HG02759 (cell line): ENCODE results near the gene ATP8A1.

Experiments used
- ATAC-seq: cut with Tn5 transposase; IDR thresholded peaks from one replicate; pipeline ENCODE4 v1.9.1; 2021; ENCODE audit warnings: mild to moderate bottlenecking, moderate library complexity; ENCODE audit not compliant: unreplicated experiment

ATP8A1 gene

DNA sequence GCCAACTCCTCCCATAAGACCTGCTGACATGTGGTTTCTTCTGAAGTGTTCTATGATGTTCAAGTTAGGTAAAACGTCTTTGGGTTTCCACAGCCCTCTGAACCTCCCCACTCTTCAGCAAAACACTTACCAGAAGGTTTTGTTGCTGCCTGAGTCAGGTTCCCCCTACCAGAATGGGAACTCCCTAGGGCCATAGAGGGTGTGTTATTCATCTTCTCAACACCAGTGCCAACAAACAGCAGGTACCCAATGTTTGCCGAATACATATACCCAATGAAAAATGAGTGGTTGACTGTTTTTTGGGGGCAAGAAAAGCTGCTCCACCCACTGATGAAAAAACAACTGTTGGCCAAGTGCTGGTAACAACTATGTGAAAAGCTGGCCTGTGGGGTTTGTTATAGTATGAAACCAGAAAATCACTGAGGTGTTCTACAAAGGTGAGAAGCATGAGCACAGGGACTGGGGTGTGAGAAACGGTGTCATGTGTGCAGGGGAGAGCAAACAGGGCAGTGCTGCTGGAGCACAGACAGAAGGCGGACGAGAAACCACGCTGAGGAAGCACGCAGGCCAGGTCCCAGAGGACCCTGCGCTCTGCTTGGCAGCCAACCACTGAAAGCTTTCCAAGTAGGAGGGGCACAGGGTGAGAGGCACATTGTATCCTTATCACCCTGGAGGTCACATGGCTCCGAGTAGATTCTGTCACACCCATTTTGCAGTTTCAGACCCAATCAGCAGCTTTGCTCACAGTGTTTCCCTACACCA is 28.8 kb downstream of the ATP8A1 start:
- peak; percentile 91 for ATAC-seq

DNA sequence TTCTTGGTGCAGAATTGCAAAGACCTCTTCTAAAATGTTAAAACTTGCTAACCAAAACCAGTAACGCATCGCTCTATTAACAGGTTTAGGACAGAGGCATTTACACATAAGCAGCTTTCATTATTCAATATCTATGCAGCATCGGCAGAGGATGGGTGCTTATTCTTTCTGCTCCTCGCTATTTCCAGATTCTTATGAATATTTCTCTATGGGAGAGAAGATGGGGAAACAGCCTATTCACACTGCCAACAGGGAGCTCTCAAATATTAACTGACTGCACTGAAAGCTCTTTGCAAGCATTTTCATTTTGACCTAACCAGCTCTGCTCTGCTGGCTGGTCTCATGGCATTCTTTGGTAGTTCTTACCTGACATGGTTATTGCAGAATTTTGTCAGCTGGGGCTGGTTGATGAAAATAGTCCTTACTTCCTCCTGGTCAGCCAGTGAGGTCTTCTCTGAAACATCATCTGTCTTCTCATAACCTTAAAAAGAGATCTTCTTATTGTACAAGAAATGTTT is 30.2 kb downstream of the ATP8A1 start:
- ATAC-seq, result no peak

DNA sequence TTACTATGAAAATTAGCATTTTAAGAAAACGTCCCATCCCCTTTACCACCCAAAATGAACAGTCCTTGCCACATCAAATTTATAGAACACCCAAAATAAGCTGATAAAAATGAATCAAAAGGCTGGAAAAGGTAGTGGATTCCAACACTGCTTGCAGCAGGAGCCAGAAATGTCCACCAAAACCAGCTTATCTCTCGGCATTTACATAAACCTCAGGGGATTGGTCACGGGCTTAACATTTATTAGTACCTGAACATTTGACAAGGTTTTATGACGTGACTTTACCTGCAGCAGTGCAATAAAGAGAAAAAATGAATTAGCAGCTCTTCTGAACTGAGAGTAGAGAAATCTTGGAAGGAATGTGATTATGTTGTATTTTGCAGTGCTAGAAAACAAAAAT is 31.6 kb downstream of the ATP8A1 start:
- ATAC-seq, result no peak

DNA sequence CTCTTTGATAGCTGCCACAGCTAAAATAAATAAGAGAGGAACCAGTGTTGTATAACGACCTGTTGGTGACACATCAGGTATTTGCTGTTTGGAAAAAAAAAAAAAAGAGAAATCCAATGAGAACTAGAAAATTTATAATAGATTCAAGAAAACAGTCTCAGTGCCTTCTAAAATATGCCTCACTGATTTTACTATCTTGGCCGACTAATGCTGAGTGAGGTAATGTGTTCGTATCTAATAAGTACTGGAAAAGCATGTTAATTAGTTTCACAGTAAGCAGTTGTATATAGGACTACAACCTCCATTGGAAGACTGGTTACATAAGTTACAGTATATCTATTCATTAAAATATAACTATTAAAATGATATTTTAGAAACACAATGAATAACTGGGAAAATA is 32.4 kb downstream of the ATP8A1 start:
- no peak for ATAC-seq

DNA sequence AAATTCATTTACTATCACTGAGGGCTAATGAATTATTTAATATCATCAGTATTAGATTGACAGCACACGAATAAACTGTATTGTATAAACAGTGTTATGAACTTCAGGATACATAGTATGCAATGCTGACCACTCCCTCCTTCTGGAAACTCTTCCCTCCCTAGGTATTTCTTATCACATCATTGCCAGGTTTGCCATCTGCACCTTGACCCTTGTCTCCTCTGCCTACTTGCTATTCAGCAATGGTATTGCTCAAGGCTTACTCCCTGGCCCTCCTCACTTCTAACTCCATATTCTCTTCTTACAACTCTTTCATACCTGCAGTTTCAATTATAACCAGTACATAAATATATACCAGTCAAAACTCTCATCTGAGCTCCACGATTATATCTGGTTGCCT is 38.9 kb downstream of the ATP8A1 start:
- ATAC-seq, result no peak

DNA sequence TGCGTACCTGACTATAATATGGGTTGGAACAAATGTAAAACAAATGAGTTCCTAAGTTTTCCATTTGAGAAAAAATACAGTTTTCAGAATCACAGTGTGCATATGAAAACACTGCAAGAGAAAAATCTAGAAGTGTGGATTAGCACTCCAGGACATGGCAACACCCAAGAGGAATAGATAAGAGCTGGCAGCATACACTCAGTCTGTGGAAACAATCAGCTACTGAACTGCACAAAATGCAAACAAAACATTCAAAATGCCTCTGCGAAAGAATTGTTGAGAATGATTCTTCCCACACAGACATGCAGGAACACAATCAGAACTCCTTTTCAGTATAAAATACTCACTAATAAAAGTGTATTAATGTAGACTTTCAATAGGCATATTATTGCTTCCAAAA is 39.9 kb downstream of the ATP8A1 start:
- no peak for ATAC-seq

DNA sequence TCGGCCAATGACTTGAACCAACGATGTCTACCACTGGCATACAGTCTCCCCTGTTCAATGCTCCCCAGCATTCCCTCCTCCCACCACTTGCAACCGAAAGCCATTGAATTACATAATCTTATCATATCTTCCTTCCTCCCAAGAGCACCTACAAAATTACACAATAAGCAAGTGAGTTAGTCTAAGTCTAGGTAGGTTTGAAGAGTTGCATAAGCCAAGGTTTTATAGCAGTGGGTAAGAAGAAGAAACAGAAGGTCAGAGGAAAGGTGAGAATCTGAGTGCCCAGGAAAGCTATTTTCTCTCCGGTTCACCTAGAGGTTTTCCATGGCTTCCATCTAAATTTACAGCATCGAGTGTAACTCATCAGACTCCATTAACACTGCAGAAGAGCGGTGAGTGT is 40.3 kb downstream of the ATP8A1 start:
- ATAC-seq, result no peak

DNA sequence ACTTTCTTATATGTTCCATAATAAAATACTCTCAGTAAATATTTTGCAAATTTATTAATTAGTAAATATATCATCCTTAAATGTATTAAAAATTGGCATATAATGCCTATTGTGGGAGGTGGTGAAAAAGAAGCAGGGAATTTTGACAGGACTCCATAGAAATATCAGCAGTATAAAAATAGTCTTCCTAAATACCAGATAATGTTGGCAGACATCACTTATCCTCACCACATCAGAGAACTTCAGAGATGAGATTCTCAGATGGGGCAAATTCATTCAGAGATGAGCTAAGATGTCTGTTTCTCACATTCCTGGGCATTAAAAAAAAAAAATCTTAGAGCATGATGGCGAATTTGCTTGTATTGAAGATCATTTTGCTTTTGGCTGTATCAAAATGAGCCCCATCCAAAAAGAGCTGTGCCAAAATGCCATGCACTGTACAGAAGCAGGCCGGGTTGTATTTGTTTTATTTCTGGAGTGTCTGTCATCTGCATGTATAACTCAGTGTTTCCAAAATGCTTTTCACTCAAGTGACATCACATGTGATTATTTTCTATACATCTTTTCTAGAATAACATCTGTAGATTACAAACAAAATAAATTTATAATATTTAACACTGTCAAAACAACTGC is 41.7 kb downstream of the ATP8A1 start:
- ATAC-seq, result no peak

DNA sequence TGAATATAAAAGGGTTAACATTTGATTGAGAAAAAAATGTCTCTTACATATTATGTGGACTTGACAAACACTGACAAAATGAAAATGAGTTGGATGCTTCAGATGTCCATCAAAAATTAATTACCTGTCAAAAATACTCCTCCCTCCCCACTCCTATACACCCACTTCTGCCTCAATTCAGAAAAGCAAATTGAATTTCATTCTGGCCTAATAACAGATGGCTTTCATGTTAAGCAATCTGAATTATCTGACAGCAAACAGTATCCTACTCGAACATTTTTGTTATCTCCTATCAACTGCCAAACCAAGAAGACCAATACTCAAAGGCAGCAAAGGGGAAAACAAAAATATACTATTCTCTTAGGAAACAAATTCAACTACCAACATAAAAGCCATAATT is 44.0 kb downstream of the ATP8A1 start:
- ATAC-seq, result no peak

DNA sequence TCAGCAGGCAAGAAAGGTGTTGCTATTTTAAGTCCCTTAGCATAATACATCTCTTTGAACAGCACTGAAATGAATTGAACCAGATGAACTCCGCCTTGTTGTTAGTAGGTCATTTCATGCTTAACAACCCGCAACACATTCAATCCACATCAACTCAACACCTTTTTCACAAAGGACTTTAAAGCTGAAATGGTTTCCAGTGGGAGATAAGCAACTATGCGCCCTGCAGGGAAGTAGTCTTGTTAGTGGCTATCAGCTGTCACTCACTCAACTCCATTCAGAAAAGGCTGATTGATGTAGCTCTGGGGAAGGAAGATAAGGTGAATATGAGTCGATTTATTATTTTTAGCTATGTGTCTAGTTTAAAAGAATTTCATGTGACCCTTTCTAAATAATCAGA is 46.0 kb downstream of the ATP8A1 start:
- no peak for ATAC-seq

DNA sequence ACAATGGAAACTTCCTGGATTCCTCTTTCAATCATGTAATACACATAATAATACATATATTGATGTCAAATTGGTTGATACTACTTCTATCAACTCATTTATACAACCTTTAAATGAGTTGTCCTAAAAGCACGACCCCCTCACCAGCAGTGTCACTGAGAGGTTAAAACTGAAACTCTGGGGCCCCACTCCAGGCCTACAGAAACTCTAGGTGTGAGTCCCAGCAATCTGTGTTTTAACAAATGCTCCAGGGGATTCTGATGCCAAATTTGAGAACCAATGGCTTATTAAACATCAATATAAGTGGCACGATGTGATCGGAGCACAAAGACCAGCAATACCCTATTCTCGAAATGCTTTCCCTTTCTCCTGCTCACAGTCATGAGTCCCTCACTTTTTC is 47.9 kb downstream of the ATP8A1 start:
- ATAC-seq, result no peak

DNA sequence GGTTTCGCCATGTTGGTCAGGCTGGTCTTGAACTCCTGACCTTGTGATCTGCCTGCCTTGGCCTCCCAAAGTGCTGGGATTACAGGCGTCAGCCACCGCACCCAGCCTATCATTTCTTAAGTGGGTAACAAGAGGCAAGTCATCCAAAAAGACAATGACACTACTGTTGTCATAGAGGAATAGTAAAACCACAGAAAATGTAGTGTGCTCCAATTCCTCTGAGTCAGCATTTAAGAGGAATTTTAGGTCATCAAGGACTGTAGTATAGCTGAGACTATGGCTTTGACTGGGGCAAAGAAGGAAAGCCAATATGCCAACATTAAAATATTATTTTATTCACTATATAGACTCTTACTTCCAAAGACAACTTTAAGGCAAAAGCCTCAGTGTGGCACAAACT is 48.4 kb downstream of the ATP8A1 start:
- no peak for ATAC-seq

DNA sequence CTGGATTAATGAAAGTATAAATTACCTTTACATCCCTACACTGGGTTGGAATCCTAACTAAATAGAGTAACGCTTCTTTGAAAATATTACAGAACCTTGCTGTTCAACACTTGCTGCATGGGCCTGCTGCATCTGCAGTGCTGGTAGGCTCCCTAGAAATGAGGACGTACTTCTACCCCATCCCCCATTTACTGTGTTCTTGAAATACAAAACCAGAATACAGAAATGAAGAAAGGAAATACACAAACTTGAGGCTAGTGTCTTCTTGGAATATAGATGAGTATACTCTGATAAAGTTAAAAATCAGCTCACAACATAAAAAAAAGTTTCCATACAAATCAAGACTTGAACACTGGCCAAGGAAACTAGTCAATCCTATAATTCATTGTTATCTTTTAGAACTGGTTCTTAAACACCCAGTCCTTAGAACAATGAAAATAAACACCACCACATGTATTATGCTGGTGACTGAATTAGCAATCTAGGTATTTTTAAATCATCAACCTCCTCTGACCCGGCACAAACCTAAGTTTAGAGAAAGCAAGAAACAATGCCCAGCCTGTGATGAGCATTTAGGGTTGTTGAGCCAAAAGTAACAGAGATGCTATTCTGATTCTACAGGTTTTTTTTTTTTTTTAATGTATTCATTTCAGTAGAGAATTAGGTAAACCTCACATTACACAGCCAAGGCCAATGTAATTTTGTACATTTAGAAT is 49.7 kb downstream of the ATP8A1 start:
- no peak for ATAC-seq

DNA sequence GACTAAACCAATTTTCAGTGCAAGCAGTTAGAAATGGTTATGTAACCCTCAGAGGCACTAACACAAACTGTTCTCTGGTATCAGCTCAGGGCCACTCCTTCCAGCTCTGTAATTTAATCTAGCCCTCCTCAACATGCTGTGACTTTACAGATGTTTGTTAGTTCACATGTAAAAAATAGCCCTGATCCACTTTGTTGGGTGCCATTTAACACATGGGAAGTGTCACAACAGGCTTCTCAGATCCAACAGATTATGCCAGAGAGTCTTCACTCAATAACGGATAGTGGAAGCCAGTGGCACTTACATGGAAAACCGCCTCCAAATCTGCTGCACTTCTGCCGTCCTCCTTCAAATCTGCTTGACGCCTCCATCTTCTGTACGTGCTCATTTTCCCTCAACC is 51.6 kb downstream of the ATP8A1 start:
- no peak for ATAC-seq

DNA sequence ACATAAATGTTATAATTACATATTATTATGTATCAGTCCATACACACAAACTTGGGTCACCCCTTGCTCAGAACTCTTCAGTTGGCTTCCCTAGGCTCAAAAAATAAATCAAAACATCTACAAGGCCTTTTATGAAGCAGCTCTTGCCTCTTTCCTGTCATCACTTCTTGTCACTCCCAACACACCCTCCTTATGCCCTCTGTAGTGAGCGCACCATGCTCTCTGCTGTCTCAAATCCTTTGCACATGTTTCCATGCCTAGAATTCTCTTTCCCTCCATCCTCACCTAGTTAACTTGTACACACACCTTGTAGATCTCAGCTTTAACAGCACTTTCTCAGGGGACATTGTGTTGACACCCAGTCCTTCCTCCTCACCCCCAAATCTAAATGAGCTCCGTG is 53.0 kb downstream of the ATP8A1 start:
- no peak for ATAC-seq

DNA sequence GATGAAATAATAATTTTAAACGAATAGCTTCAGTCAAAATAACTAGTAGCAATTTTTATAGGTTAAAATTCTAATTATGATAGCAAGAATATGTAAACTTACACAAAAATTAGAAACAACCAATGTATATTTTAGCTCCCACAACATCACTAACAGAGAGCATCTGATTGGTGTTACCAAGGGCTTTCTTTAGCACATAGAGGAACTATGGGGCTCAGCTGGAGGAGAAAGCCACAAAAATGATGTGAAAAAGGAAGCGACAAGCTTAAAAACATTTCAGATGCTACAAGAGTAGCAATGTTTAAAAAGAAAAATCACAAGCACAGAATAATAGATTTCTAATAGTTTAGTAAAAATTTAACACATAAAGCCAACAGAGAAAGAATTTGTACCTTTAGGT is 56.3 kb downstream of the ATP8A1 start:
- peak; percentile 40 for ATAC-seq

DNA sequence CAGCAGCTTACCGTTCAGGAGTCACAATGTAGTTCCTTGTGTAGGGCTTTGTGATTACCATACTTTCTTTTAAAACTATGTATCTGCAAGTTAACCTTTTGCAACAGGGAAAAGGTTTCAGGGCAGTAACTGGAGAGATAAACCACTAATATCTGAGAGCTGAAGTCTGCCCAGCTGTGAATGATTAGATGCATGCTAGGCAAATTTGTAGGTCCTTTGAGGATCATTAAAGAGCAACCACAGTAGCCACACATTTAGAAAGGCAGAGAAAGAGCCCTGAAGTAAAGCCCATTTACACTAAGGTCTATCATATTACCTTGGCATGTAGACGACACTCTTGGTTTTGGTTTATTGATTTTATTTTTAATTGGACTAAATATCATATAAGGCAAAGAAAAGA is 60.0 kb downstream of the ATP8A1 start:
- ATAC-seq, result peak; percentile 88

DNA sequence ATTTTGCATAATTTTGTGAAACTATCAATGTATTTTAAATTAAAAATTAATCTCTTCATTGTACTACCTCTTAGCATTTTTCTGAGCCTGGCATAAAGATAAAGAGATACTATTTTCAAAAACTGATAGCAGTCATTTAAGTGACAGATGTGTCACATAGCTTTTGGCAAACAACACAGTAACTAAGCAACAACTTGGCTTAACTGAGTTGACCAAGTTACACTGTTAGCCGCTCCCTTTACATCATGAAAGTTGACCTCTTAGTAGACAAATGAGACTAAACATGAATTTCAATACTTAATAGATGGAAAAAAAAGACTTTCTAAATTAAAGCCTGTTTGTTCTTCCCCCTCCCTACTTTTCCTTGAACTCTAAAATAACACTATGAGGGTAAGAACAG is 62.0 kb downstream of the ATP8A1 start:
- no peak for ATAC-seq

DNA sequence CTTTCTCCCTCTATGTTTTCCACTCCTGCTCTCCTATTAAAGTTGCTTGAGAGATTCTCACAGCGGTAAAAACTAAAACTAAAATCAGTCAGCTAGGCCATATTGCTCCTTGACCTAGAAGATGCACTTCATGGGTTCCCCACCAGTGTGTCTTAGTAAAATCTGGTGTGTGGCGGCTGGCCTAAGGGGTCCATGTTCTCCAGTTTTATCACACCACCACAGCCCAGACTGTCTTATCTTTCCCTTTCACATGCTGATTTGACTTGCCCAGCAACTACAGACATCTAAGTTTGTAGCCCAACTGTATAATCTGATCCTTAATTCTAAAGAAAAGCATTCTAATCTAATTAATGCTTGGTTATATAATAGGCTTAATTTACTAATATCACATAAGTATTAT is 68.0 kb downstream of the ATP8A1 start:
- ATAC-seq, result no peak

DNA sequence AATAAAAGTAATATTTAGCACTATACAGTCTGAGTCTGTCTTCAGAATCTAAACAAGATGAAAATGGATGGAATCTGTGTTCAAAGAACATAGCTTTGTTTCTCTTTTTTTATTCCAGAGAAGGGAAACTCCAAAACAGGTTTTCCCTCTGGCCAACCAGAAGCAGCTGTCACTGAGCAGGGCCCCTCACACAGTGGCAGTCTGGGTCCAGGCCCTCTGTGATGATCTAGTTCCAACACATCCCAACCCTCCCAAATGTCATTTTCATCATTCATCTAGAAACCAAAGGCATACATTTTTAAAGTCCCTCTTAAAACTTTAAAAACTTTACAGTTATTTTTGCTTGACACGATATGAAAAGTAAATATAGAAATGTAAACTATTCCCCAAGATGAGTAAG is 70.1 kb downstream of the ATP8A1 start:
- ATAC-seq, result no peak

DNA sequence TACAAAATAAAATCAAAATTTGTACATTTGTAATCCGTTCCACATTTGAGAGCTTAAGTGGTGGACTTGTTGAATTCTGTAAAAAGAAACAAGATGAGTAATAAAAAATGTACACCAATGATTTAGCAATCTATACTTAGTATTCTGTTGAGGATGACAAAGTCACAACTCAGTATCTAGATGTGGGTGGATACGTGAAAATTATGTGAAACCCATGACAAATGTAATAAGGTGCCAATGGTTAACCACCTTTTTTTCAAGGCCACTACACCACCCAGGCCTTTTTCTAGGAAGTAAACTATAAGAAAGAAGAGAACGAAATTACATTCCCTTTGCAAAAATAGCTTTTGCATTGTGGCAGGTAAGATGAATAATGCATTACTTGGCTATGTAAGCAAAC is 77.0 kb downstream of the ATP8A1 start:
- ATAC-seq, result no peak

DNA sequence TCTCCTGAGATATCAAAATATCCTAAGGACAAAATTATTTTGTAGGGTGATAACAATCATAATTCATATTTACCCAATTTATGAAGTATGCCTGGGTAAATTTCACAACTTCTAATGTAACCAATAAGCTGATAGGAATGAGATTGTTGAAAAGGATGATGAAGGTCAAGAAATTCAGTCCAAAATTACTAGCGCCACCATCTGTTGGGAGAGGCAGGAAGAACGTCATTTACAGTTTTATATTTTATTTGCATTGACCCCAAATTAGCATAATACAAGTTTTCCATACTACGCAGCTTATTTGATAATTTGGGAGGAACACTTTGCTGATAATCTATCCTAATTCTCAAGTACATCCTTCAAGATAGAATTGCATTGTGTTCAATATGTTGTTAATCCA is 78.7 kb downstream of the ATP8A1 start:
- ATAC-seq, result no peak
